Measurements from ENCODE around the gene PIK3C2A.

GRCh38 chr11:17224727-17225126 is 16.9 kb upstream of the PIK3C2A start:
- TF ChIP-seq CTCF (IDR thresholded peaks at IDR 0.05) (no peak), EP300 (IDR thresholded peaks at IDR 0.05; ENCODE audit: borderline replicate concordance in 1 of 2, low read depth in 1 of 2, low read length in 1 of 2) (no peak), RAD21 (IDR thresholded peaks at IDR 0.05; ENCODE audit: low read length) (no peak), RCOR1 (IDR thresholded peaks at IDR 0.05; ENCODE audit: low read length) (no peak), CHD2 (IDR thresholded peaks at IDR 0.05; ENCODE audit: low read length, partially characterized antibody) (no peak), POLR2AphosphoS5 (IDR thresholded peaks at IDR 0.05; ENCODE audit: low read depth, low read length) (no peak), REST (IDR thresholded peaks at IDR 0.05; ENCODE audit: low read depth, low read length) (no peak), NRF1 (IDR thresholded peaks at IDR 0.05; ENCODE audit: low read depth, low read length) (no peak), TAF1 (IDR thresholded peaks at IDR 0.05; ENCODE audit: borderline replicate concordance, low read depth, low read length) (no peak), IRF3 (IDR thresholded peaks at IDR 0.05; ENCODE audit: low read depth, low read length) (no peak), USF2 (IDR thresholded peaks at IDR 0.05; ENCODE audit: borderline replicate concordance, low read depth, low read length) (no peak), SIN3A (IDR thresholded peaks at IDR 0.05; ENCODE audit: borderline replicate concordance, low read depth, low read length) (no peak)
